Measurements from ENCODE around the gene WDR7.

Gene WDR7

GRCh38 chr18:56873441-56874140 is 222.4 kb downstream of the WDR7 start:
- FAIRE-seq (no peak), DNase-seq (ENCODE audit: insufficient read length, low spot score) (no peak)

GRCh38 chr18:56878711-56879110 is 227.6 kb downstream of the WDR7 start:
- no peak for FAIRE-seq
- no peak for DNase-seq (ENCODE audit: insufficient read length, low spot score)

GRCh38 chr18:56884511-56884910 is 233.4 kb downstream of the WDR7 start:
- FAIRE-seq (no peak), DNase-seq (ENCODE audit: insufficient read length, low spot score) (no peak)

- FAIRE-seq: no peak
- DNase-seq (ENCODE audit: insufficient read length, low spot score): no peak
These were observed 237.8 kb downstream of the WDR7 start for GRCh38 chr18:56888978-56889377.

- FAIRE-seq (no peak), DNase-seq (ENCODE audit: insufficient read length, low spot score) (no peak)
These were observed 238.5 kb downstream of the WDR7 start for GRCh38 chr18:56889621-56890020.

GRCh38 chr18:56890632-56891031 is 239.5 kb downstream of the WDR7 start:
- FAIRE-seq (no peak), DNase-seq (ENCODE audit: insufficient read length, low spot score) (peak; percentile 26)

GRCh38 chr18:56891116-56891515 is 240.0 kb downstream of the WDR7 start:
- DNase-seq (ENCODE audit: insufficient read length, low spot score): no peak
- FAIRE-seq: no peak

GRCh38 chr18:56891870-56892269 is 240.7 kb downstream of the WDR7 start:
- DNase-seq (ENCODE audit: insufficient read length, low spot score) (no peak), FAIRE-seq (no peak)

GRCh38 chr18:56897122-56897521 is 246.0 kb downstream of the WDR7 start:
- no peak for FAIRE-seq

GRCh38 chr18:56899660-56900059 is 248.5 kb downstream of the WDR7 start:
- no peak for FAIRE-seq

More at GRCh38 chr18:56897122-56897521, 246.0 kb downstream of the WDR7 start:
- no peak for DNase-seq (ENCODE audit: insufficient read length, low spot score)

GRCh38 chr18:56900195-56901094 is 249.3 kb downstream of the WDR7 start:
- no peak for DNase-seq (ENCODE audit: insufficient read length, low spot score)
- FAIRE-seq: no peak

More at GRCh38 chr18:56899660-56900059, 248.5 kb downstream of the WDR7 start:
- no peak for DNase-seq (ENCODE audit: insufficient read length, low spot score)

- DNase-seq (ENCODE audit: insufficient read length, low spot score) (no peak), FAIRE-seq (no peak)
These were observed 250.8 kb downstream of the WDR7 start for GRCh38 chr18:56901919-56902318.

GRCh38 chr18:56902653-56903052 is 251.5 kb downstream of the WDR7 start:
- DNase-seq (ENCODE audit: insufficient read length, low spot score) (no peak), FAIRE-seq (no peak)

- FAIRE-seq: no peak
- DNase-seq (ENCODE audit: insufficient read length, low spot score): no peak
These were observed 252.5 kb downstream of the WDR7 start for GRCh38 chr18:56903686-56904085.

GRCh38 chr18:56907771-56908170 is 256.6 kb downstream of the WDR7 start:
- FAIRE-seq: no peak

GRCh38 chr18:56910237-56910636 is 259.1 kb downstream of the WDR7 start:
- FAIRE-seq (no peak), DNase-seq (ENCODE audit: insufficient read length, low spot score) (no peak)

More at GRCh38 chr18:56907771-56908170, 256.6 kb downstream of the WDR7 start:
- DNase-seq (ENCODE audit: insufficient read length, low spot score): no peak

GRCh38 chr18:56910967-56911366 is 259.8 kb downstream of the WDR7 start:
- DNase-seq (ENCODE audit: insufficient read length, low spot score) (no peak), FAIRE-seq (no peak)

GRCh38 chr18:56913941-56914340 is 262.8 kb downstream of the WDR7 start:
- DNase-seq (ENCODE audit: insufficient read length, low spot score): no peak
- no peak for FAIRE-seq

- FAIRE-seq (no peak), DNase-seq (ENCODE audit: insufficient read length, low spot score) (no peak)
These were observed 268.0 kb downstream of the WDR7 start for GRCh38 chr18:56919190-56919589.

- DNase-seq (ENCODE audit: insufficient read length, low spot score): no peak
- FAIRE-seq: no peak
These were observed 270.8 kb downstream of the WDR7 start for GRCh38 chr18:56921896-56922480.

GRCh38 chr18:56926734-56927133 is 275.6 kb downstream of the WDR7 start:
- FAIRE-seq: no peak

More at GRCh38 chr18:56926734-56927133, 275.6 kb downstream of the WDR7 start:
- DNase-seq (ENCODE audit: insufficient read length, low spot score): no peak
